H1 (cell line): ENCODE measurements around the gene GBP5. TPM values are rescaled to one million over a fixed set of nuclear protein-coding genes. Genes with fewer than 3 reads are reported as not detected.

ENCODE experiments used
- CTCF ChIA-PET: fragments of 300-600 bp; sonication (Branson Sonifier 250); formaldehyde crosslinking; loops from one replicate; lab custom pipeline; 2021; ENCODE audit not compliant: partially characterized antibody; lab: Charles Lee
- POLR2A ChIA-PET: fragments of 300-600 bp; sonication (Branson Sonifier 250); formaldehyde crosslinking; loops from one replicate; lab custom pipeline; 2021; ENCODE audit warnings: inconsistent platforms; ENCODE audit not compliant: partially characterized antibody; lab: Charles Lee
- DNase-seq, 2 experiments: peaks; one replicate each; pipeline versions ENCODE4 v3.0.0 to v3.0.0-alpha.2; 2010 to 2022; ENCODE audit warnings: low spot score in 2 of 2, low read depth in 1 of 2, mixed read lengths in 1 of 2
- FAIRE-seq: peaks from 2 replicates; lab custom pipeline; 2011; peaks lifted over from hg19 to GRCh38; lab: Jason Lieb, UNC
- H2AFZ ChIP-seq: 2 replicates; pipeline ENCODE4 v1.8.1; 2012; ENCODE audit warnings: low read length, inconsistent platforms
- H2AK5ac ChIP-seq: 2 replicates; pipeline ENCODE4 v1.6.1; 2013; ENCODE audit warnings: low read depth, low read length
- H2BK120ac ChIP-seq: replicated peaks from 2 replicates; pipeline ENCODE3; 2013; ENCODE audit warnings: low read depth, low read length, inconsistent platforms
- H2BK12ac ChIP-seq: 2 replicates; pipeline ENCODE4 v1.6.1; 2013; ENCODE audit warnings: low read depth, low read length
- H2BK15ac ChIP-seq: 2 replicates; pipeline ENCODE4 v1.6.1; 2013; ENCODE audit warnings: low read length
- H2BK20ac ChIP-seq: 2 replicates; pipeline ENCODE4 v1.6.1; 2013; ENCODE audit warnings: low read length
- H2BK5ac ChIP-seq: 2 replicates; pipeline ENCODE4 v1.6.1; 2013; ENCODE audit warnings: low read depth, low read length
- H3K14ac ChIP-seq: 2 replicates; pipeline ENCODE4 v1.6.1; 2013; ENCODE audit warnings: inconsistent platforms; ENCODE audit not compliant: insufficient read length
- H3K18ac ChIP-seq: 2 replicates; pipeline ENCODE4 v1.6.1; 2013; ENCODE audit warnings: low read length; ENCODE audit errors: extremely low read depth
- H3K23ac ChIP-seq: 2 replicates; pipeline ENCODE4 v1.6.1; 2013; ENCODE audit warnings: inconsistent platforms; ENCODE audit not compliant: insufficient read length
- H3K23me2 ChIP-seq: 2 replicates; pipeline ENCODE4 v1.6.1; 2013; ENCODE audit warnings: low read depth, low read length
- H3K27ac ChIP-seq: 2 replicates; pipeline ENCODE4 v1.6.1; 2011; ENCODE audit warnings: low read depth, low read length, inconsistent platforms
- H3K27me3 ChIP-seq, 4 experiments: replicated peaks in 1 of 4; 1 replicate in 1 of 4; 2 replicates in 3 of 4; pipeline versions ENCODE4 v1.6.1 to v1.8.1; 2011 to 2013; ENCODE audit warnings: low read length in 3 of 4, mild to moderate bottlenecking in 3 of 4, inconsistent platforms in 2 of 4, mixed read lengths in 2 of 4, moderate library complexity in 1 of 4; ENCODE audit not compliant: control insufficient read depth in 3 of 4, insufficient read depth in 3 of 4; ENCODE audit errors: extremely low read depth in 1 of 4
- H3K36me3 ChIP-seq, 4 experiments: 2 replicates each; pipeline versions ENCODE4 v1.6.1 to v1.8.1; 2011 to 2013; ENCODE audit warnings: mild to moderate bottlenecking in 4 of 4, low read length in 3 of 4, moderate library complexity in 2 of 4, control low read depth in 1 of 4, inconsistent platforms in 1 of 4; ENCODE audit not compliant: insufficient read depth in 4 of 4, control insufficient read depth in 2 of 4
- H3K4ac ChIP-seq: replicated peaks from 2 replicates; pipeline ENCODE3; 2013; ENCODE audit warnings: low read length, low read depth, mixed read lengths, inconsistent platforms; ENCODE audit not compliant: insufficient read length
- H3K4me1 ChIP-seq, 4 experiments: replicated peaks in 1 of 4; 1 replicate in 1 of 4; 2 replicates in 3 of 4; pipeline versions ENCODE4 v1.6.1 to v1.8.1; 2011 to 2013; ENCODE audit warnings: low read length in 3 of 4, inconsistent platforms in 2 of 4, mixed read lengths in 1 of 4; ENCODE audit not compliant: insufficient read depth in 4 of 4, control insufficient read depth in 3 of 4
- H3K4me2 ChIP-seq, 2 experiments: 2 replicates each; pipeline versions ENCODE4 v1.6.1 to v1.8.1; 2011 to 2013; ENCODE audit warnings: low read depth in 2 of 2, low read length in 2 of 2, control low read depth in 1 of 2, inconsistent platforms in 1 of 2, mild to moderate bottlenecking in 1 of 2; ENCODE audit not compliant: insufficient read depth in 1 of 2
- H3K4me3 ChIP-seq, 4 experiments: fragments of 200-600, 300-600 bp in 1 of 4; sonication (generic), shearing (Covaris generic), sonication (Bioruptor Twin) in 1 of 4; 2 replicates each; pipeline versions ENCODE4 v1.5.1 to v1.8.1; 2011 to 2016; ENCODE audit warnings: low read length in 4 of 4, low read depth in 3 of 4, control low read depth in 2 of 4, inconsistent platforms in 2 of 4, mild to moderate bottlenecking in 2 of 4, mixed read lengths in 1 of 4, moderate library complexity in 1 of 4; ENCODE audit not compliant: insufficient read depth in 2 of 4; ENCODE audit errors: extremely low read depth in 1 of 4
- H3K56ac ChIP-seq: replicated peaks from 2 replicates; pipeline ENCODE3; 2013; ENCODE audit warnings: low read depth, mild to moderate bottlenecking, mixed read lengths, low read length, inconsistent platforms; ENCODE audit not compliant: insufficient read length
- H3K79me1 ChIP-seq: 2 replicates; pipeline ENCODE4 v1.6.1; 2013; ENCODE audit warnings: low read depth, low read length, control low read depth
- H3K79me2 ChIP-seq, 2 experiments: 2 replicates each; pipeline versions ENCODE4 v1.6.1 to v1.8.1; 2012 to 2013; ENCODE audit warnings: low read length in 2 of 2, mild to moderate bottlenecking in 2 of 2, inconsistent platforms in 1 of 2; ENCODE audit not compliant: insufficient read depth in 2 of 2, control insufficient read depth in 1 of 2
- H3K9ac ChIP-seq, 4 experiments: replicated peaks in 1 of 4; 1 replicate in 1 of 4; 2 replicates in 3 of 4; pipeline versions ENCODE4 v1.6.1 to v1.8.1; 2011 to 2013; ENCODE audit warnings: low read depth in 3 of 4, low read length in 3 of 4, control low read depth in 2 of 4, mild to moderate bottlenecking in 2 of 4, moderate library complexity in 2 of 4, inconsistent platforms in 1 of 4; ENCODE audit errors: extremely low read depth in 1 of 4
- H3K9me3 ChIP-seq, 2 experiments: 2 replicates each; pipeline versions ENCODE4 v1.6.1 to v1.8.1; 2012 to 2013; ENCODE audit warnings: mild to moderate bottlenecking in 2 of 2, moderate library complexity in 2 of 2, control low read depth in 1 of 2, inconsistent platforms in 1 of 2, low read depth in 1 of 2, low read length in 1 of 2, mixed read lengths in 1 of 2; ENCODE audit not compliant: insufficient read depth in 2 of 2
- H4K20me1 ChIP-seq, 2 experiments: replicated peaks in 1 of 2; 2 replicates each; pipeline versions ENCODE3 to v1.8.1; 2011 to 2013; ENCODE audit warnings: inconsistent platforms in 2 of 2, low read length in 2 of 2, mild to moderate bottlenecking in 1 of 2; ENCODE audit not compliant: insufficient read depth in 2 of 2, control insufficient read depth in 1 of 2
- H4K5ac ChIP-seq: 2 replicates; pipeline ENCODE4 v1.6.1; 2013; ENCODE audit warnings: low read length, low read depth, mixed read lengths, inconsistent platforms; ENCODE audit not compliant: insufficient read length
- H4K8ac ChIP-seq: 2 replicates; pipeline ENCODE4 v1.8.0; 2013; ENCODE audit warnings: mild to moderate bottlenecking, moderate library complexity, low read length, inconsistent platforms; ENCODE audit not compliant: insufficient read depth; ENCODE audit errors: extremely low read depth
- H4K91ac ChIP-seq: replicated peaks from 2 replicates; pipeline ENCODE3; 2013; ENCODE audit warnings: low read length, mixed read lengths, inconsistent platforms; ENCODE audit not compliant: insufficient read length
- EZH2 ChIP-seq: fragments of 200-600 bp; sonication (generic); IDR thresholded peaks from 2 replicates; pipeline ENCODE4 v1.7.1; 2012; ENCODE audit warnings: low read depth, mild to moderate bottlenecking, moderate library complexity, low read length, inconsistent platforms; ENCODE audit not compliant: severe bottlenecking
- RAD21 ChIP-seq, 2 experiments: IDR thresholded peaks in 1 of 2; conservative IDR thresholded peaks in 1 of 2; 2 replicates each; pipeline ENCODE4 v1.6.1; 2011; ENCODE audit warnings: low read depth in 2 of 2, low read length in 2 of 2, improper control_type of control experiment in 1 of 2, inconsistent platforms in 1 of 2, mild to moderate bottlenecking in 1 of 2, moderate library complexity in 1 of 2
- RFX5 ChIP-seq: IDR thresholded peaks from 2 replicates; pipeline ENCODE4 v1.6.1; 2011; ENCODE audit warnings: low read depth, low read length, improper control_type of control experiment, borderline replicate concordance
- TEAD4 ChIP-seq: IDR thresholded peaks from 2 replicates; pipeline ENCODE4 v1.6.1; 2012; ENCODE audit warnings: low read depth, low read length, inconsistent platforms, mixed read lengths
- WGBS, 2 experiments: shearing (Covaris generic) in 1 of 2; methylation state at CpG; one replicate each; pipeline versions ENCODE4 v1.1.6 to v1.1.7; 2013 to 2015; ENCODE audit warnings: low lambda C conversion rate in 2 of 2, mixed read lengths in 2 of 2, inconsistent platforms in 1 of 2, low coverage in 1 of 2, missing lambda C conversion rate in 1 of 2; ENCODE audit not compliant: insufficient replicate concordance in 2 of 2, insufficient coverage in 1 of 2, insufficient read length in 1 of 2; ENCODE audit errors: extremely low coverage in 1 of 2, missing lambda C conversion rate in 1 of 2; 5-methylcytosine and 5-hydroxymethylcytosine counted together
- polyA plus RNA-seq, 7 experiments: library from polyadenylated mRNA; depleted of rRNA in 3 of 7; stranded (reverse) in 5 of 7; unstranded in 2 of 7; fragments of >200 nt in 5 of 7; fragments of 200-250 nt in 2 of 7; gene quantifications; 1 replicate in 5 of 7; 2 replicates in 1 of 7; 4 replicates in 1 of 7; pipeline versions ENCODE4 v1.2.1 to v1.2.3, GENCODE V29; 2011 to 2013; ENCODE audit warnings: missing spikeins in 2 of 7, mixed read lengths in 2 of 7
- total RNA-seq: library from RNA; stranded (reverse); fragmentation: NEBNext Ultra II Directional; extraction: Animal tissue kit (Norgen Biotek cat#: 25700); gene quantifications from 2 replicates; pipeline ENCODE4 v1.2.1, GENCODE V29; 2021

The GBP5 gene
- total and polyA plus RNA-seq, 2 of the 8 experiments (the other 6 are each of a cell fraction or from before 2014, with no cell fraction given) = not detected

DNA sequence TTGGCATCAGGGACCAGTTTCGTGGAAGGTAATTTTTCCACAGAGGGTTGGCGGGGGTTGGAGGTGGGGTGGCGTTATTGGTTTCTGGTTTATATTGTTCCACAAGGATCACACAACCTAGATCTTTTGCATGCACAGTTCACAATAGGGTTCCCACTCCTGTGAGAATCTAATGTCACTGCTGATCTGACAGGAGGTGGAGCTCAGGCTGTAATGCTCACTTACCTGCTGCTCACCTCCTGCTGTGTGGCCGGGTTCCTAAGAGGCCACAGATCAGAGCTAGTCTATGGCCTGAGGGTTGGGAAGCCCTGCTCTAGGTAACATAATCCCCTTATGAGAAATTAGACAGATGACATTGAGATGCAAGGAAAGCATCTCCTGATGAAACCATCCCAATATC is 12.6 kb downstream of the GBP5 start:
- H3K36me3 ChIP-seq = no peaks in the 10 kb centered on the region
- no peak overlapping the region for H3K18ac ChIP-seq
- WGBS, 2 experiments = 83% methylated on average over 4 of the region's 4 CpGs; no CpG with 5 or more reads in 1 of the 2 experiments
- H2AFZ ChIP-seq = no peak overlapping the region
- H2BK5ac ChIP-seq = no peak overlapping the region
- ChIA-PET CTCF (interaction anchor here (1.3 to 1.5 kb wide), 3 partner anchors 98 to 286 kb away, joined by 3 to 4 read pairs (median 4); no protein-coding TSS in a partner anchor), POLR2A (no interaction called here)
- H3K79me1 ChIP-seq = no peaks in the 10 kb centered on the region
- no peak overlapping the region for H3K4me2 ChIP-seq
- H2BK20ac ChIP-seq = no peak overlapping the region
- no peaks in the 10 kb centered on the region for H3K27me3 ChIP-seq
- no peak overlapping the region for H3K14ac ChIP-seq
- H3K4ac ChIP-seq = no peak overlapping the region
- FAIRE-seq (no peak), DNase-seq (no peak)
- no peak overlapping the region for H2BK12ac ChIP-seq
- no peaks in the 10 kb centered on the region for H3K23me2 ChIP-seq
- H2AK5ac ChIP-seq = no peak overlapping the region
- TF ChIP-seq RAD21 (IDR thresholded peaks at IDR 0.05 in 1 of 2, conservative IDR thresholded peaks at IDR 0.05 in 1 of 2; ENCODE audit: low read depth in 2 of 2, low read length in 2 of 2) (no peak), TEAD4 (no peak), EZH2 (no peak), RFX5 (no peak)
- no peak overlapping the region for H3K23ac ChIP-seq
- H4K8ac ChIP-seq = no peak overlapping the region
- no peak overlapping the region for H3K27ac ChIP-seq
- H3K4me1 ChIP-seq = peaks cover 0 to 3% (median 1%) of the 10 kb centered on the region in 4 experiments; a peak in 2 of 7 replicates
- no peak overlapping the region for H4K5ac ChIP-seq
- H3K4me3 ChIP-seq = no peak overlapping the region
- H3K79me2 ChIP-seq = no peaks in the 10 kb centered on the region
- H3K9me3 ChIP-seq = no peaks in the 10 kb centered on the region
- no peak overlapping the region for H3K56ac ChIP-seq
- no peak overlapping the region for H2BK120ac ChIP-seq
- H4K20me1 ChIP-seq = no peaks in the 10 kb centered on the region
- H3K9ac ChIP-seq = no peak overlapping the region
- no peak overlapping the region for H4K91ac ChIP-seq
- no peak overlapping the region for H2BK15ac ChIP-seq
